CMK (cell line): ENCODE results near the gene ZCWPW1.

Source experiments
- DNase-seq: peaks from one replicate; pipeline ENCODE4 v3.0.0-alpha.2; 2010; ENCODE audit warnings: low read depth

ZCWPW1 gene, protein sequence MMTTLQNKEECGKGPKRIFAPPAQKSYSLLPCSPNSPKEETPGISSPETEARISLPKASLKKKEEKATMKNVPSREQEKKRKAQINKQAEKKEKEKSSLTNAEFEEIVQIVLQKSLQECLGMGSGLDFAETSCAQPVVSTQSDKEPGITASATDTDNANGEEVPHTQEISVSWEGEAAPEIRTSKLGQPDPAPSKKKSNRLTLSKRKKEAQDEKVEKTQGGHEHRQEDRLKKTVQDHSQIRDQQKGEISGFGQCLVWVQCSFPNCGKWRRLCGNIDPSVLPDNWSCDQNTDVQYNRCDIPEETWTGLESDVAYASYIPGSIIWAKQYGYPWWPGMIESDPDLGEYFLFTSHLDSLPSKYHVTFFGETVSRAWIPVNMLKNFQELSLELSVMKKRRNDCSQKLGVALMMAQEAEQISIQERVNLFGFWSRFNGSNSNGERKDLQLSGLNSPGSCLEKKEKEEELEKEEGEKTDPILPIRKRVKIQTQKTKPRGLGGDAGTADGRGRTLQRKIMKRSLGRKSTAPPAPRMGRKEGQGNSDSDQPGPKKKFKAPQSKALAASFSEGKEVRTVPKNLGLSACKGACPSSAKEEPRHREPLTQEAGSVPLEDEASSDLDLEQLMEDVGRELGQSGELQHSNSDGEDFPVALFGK

DNA sequence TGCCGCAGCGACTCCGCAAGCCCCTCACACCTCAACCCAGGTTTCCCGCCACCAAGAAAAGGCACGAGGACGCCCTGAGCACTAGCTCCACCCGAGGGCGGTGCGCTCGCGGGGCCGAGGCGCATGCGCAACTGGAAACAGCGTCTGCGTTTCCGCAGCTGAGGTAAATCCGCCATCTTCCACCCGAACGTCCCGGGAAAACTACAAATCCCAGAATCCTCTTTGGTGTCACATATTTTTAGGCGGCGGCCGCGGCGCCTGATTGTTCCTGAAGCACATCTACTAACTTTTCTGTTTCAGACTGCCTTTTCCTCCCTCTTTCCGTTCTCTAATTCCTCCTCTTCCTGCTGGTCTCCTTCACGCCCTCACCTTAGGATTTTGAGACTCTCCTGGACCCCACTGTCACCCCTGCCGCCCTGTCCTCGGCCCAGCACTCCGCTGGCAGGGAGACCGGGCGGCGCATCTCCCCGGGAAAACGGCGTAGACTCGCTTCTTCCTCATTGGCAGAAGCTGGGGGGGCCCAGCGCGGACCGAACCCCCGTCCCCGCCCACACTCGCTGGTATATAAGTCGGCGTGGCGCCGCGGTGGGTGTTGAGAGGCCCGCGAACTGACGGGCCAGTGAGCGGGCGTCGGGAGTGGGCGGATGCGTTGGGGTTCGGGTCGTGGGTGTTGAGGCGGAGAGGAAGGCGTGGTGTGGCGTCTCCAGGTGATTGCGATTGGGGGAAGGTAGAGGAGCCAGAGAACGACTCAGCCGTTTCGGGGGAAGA, at the start of gene ZCWPW1:
ZCWPW1 (minus strand) TSS at position 505 of the 768 bp plus-strand sequence. CDS start 8,054 bp downstream, outside the sequence.
- peak; percentile 94 for DNase-seq

DNA sequence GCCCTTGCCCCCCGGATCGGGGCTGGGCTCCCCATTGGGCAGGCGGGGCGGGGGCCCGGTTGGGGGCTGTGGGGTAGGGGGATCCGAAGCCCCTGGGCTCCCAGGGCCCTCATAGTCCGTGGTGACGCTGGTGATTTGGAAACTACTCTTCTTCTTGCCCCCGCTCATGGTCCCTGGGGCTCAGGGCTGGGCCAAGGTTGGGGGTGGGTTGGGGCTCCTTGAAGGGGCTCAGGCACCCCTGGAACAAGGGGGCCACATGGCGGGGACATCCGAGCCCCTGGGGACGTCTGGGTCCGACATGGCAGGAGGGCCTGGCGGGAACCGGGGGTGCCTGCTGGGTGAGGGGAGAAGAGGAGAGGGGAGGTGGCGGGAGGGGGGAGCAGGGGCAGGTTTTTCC, 49.4 kb upstream of the ZCWPW1 start:
- no peak for DNase-seq

DNA sequence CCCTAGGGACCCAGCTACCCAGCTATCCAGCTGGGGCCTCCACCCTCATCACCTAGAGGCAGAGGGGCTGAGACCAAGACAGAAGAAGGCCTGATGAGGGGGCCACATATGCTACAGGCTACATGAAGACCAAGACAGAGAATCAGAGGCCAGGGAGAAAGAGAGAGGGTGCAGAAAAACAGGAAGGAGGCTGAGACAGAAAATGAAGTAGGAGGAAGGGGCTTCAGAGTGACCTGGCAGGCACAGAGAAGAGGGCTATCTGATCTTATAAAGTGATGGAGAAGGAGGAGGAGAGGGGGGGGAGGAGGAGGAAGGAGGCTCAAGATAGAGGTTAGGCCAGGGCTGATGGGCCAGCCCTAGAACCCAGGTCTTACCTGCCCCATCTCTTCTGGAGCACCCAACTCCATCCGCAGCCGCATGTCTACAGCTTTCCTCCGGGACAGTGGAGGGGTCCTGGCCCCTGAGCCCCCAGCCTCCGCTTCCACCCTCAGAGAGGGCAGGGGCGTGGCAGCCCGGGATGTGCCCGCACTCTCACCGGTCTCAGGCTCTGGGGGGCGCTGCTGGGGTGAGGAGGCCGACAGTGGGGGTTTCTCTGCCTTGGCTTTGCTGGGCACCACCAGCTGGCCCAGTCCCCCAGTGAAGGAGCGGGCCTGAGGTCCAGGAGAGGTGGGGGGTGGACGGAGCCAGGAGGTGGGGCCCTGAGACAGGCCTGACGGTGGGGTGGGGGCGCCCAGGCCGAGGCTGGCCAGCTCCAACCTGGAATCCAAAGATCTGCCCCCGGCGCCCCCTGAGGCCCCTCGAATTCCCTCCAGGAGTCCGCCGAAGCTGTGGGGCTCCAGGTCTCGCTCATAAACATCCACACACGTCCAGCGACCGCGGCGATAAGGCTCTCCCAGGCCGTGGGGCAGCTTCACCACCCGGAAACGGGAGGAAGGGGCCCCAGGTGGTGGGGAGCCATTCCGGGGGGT, 48.7 kb upstream of the ZCWPW1 start:
- DNase-seq: no peak

DNA sequence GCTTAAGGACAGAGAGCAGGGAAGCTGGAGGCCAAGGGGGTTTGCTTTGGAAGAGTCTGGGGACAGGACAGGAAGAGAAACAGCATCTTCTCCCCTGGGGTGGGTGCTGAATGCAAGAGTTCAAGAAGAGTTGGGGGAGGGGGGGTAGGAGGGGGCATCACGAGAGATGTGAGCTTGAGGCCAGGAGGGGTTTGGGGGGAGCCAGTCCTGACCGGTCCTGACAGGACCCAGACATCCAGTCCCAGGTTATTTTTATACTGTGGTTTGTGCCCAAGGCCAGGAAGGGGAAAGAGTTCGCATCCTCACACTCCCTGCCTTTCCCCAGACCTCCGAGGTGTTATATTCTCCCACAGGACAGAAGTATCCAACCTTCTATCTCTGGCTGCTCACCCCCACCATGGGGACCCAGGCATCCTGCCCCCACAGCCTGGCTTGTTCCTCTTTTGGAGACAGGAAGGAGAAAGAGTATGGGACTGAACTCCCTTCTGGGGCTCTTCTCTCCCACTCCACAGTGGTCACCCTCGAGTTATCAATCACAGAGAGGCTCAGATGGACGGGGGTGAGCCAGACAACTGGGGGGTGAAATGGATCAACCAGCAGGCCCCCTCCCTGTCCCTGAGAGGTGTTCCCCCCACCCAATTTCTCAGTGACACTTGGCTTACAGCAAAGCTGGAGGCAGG, 47.7 kb upstream of the ZCWPW1 start:
- no peak for DNase-seq

DNA sequence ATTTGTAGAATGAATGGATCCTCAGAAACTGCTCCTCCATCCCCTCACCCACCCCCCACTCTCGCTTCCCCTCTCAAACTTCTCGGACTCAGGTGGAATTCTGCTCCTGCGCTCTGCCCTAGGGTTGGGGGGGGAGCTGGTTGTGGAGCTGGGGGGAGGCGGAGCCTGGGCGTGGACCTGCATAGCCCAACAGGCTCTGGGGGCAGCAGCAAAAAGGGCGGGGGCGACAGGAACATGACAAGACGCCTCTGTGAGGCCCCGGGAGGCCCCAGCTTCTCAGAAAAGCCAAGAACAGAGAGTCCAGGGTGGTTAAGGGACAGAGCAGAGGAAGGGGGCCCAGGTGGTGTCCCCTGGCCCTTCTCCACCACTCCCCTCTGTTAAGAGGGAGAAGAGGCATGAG, 47.0 kb upstream of the ZCWPW1 start:
- DNase-seq: no peak

DNA sequence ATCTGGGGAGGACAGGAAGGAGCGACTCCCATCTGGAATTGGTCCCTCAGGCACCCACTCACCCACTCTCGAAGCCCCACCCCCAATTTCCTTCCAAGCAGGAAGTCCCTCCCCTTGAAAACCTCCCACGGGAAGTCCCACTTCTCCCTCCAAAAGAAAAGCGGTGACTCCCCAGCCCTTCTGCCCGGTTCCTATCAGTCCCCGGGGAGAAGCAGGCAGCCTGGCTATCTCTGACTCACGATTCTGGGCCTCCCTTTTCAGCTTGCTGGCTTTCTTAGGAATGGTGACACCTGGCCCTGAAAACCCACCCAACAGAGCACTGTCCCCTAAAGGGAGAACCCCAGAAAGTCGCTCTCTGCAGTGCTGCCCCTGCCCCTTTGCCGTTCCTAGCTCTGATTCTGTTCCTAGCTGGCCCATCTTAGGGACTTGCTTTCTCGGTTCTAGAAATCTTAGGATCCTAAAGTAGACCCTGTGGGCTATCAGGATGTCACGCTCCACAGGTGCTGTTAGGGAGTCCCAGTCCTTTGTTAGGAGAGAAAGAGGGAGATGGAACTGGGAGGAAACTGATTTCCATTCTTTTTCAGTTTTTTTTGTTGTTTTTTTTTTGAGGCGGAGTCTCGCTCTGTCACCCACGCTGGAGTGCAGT, 44.5 kb upstream of the ZCWPW1 start:
- peak; percentile 79 for DNase-seq

DNA sequence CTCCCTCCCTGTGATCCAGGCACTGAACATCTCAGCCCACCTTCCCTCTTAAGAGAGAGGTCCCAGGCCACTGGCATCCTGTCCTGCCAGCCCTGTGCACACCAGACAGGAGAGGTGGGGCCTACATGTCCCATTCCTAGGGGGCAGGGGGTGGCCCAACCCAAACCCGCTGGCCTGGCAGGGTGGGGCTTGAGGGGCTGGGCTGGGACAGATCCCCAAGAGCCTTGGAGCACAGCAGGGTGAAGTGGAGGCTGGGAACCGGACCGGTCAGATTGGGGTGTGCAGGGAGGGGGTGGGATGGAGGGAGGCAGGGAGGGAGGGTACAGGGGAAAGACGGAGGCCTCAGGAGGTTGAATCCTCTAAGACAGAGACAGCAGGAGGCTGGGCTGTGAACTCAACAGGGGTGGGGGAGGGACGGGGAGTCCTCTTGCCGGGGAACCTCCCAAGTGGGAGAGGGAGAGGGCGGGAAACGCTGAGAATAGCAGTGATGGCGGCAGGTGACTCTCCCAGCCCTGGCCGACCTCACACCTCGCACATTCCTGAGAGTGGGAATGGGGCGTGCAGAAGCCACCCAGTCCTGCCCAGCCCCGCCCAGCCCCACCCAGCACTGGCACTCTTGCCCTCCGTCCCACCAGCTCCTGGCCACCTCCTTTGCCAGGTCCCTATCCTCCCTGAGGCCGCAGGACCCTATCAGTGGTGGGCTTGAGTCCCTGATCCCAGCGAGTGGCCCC, 43.8 kb upstream of the ZCWPW1 start:
- no peak for DNase-seq

DNA sequence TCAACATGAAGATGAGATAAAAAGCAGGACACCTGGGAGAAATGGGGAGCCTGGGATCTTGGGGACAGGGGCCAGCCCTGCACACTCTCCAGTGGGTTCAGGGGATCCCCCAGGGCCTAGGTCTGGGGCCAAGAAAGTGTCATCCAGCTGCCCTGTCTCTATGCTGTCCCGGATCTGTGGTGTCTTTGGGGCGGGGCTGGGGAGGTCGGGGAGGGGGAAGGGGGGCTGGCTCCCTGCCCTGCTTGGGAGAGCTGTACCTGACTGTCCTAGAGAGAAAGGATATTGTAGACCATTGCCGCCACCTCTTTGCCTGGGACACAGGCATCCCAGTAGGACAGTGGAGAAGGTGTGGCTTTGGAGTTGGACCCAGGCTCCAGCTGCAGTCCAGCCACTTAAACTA, 42.5 kb upstream of the ZCWPW1 start:
- no peak for DNase-seq

DNA sequence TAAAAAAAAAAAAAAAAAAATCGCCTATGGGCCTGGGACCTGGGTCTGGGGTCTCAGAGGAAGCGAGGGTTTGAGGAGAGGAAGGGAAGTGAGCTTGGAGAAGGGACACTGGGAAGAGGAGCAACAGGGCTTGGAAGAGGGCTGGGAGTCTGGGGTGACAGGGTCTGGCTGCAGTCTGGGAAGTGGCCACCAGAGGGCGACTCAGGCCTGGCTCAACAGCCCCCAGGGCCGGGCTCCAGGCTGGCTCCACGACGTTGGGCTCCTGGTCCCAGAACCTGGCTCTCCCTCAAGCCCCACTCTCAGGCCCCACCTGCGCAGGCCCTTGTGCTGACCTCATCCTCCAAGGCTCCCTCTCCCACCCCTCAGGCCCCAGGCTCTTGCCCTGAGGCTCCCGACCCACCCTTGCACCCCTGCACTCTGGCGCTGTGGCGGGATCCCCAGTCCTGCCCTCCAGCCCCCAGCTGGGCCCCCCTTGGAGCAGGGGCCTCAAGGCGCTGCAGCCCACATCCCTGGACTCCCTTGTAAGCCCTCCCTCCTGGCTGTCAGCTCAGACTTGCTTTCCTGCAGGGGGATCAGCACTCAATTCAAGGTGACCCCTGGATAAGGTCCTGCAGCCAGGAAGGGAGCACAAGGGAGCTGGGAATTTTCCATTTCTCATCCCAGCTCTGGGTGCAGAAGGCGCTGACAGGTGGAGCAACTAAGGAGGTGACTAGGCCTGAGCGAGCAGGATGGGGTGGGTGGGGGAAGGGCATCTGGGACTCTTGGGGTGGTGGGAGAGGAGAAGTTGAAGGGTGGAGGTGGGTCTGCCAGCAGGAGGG, 40.9 kb upstream of the ZCWPW1 start:
- DNase-seq: no peak

DNA sequence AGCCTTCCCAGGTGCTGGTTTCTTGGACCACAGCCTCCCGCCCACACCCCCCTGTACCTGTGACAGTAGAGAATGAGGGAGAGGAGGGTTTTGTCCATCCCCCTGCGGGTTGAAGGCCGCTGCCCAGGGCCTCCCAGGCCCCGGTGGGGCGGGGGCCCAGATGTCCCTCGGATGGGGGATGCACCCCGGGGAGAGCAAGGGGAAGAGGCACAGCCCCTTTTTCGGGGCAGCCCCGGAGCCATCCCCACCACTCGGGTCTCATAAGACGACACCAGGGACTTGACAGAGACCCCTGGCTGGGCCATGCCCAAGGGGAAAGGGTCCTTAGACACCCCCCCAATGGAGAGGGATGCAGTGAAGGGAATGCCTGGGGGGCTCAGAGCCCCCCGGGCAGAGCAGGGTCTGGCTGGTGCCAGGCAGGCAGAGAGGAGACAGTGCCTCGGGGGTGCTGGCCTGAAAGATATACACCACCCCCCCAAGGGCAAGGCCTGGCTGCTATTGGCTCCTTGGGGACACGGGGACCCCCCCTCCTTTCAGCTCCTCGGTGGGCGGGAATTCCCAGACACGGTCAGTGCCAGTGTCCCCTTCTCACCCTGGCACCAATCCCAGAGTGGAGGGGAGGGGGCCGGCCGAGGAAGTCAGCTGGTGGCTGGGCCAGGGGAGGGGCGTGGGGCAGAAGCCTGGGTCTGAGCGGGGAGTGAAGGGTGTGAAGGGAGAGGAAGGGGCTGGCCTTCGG, 39.3 kb upstream of the ZCWPW1 start:
- no peak for DNase-seq

DNA sequence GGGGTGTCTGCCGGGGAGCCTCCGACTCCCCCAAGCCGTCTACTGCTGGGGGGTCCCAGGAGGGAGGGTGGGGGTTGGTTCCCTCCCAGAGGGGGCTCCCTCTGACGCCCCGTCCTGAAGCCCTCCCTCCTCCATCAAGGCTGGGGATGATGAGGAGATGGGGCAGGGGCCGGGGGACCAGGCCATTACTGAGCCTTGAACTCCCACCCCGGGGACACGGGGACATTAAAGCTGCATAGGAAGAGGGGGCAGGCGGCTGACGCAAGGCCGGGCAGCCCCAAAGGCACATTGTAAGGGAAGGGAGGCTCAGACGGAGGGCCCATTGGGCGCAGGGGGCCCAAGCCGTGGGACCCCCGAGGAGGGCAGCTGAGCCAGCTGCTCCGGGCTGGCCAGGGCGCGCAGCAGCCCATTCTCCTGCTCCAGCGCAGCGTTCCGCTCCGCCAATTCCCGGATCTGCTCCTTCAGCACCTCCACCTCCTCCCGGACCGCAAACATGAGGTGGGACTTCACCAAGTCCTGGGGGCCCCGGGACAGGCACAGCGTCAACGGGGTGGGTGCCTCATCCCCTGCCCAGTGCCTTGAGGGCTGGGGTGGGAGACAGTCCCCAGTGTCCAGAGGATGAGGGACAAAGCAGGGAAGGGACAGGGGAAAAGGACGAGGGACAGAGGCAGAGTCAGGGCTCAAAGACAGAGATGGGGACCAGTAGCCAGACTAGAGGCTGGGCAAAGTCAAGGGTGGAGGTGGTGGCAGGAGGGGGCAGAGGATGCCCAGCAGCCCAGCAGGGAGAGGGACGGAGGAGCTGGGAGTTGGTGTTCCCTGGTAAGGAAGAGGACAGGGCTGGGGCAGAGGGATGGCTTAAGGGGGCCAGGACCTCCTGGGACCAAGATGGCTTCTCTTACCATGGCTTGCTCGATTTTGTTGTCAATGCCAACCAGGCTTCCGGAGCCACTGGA, 38.4 kb upstream of the ZCWPW1 start:
- DNase-seq: no peak

DNA sequence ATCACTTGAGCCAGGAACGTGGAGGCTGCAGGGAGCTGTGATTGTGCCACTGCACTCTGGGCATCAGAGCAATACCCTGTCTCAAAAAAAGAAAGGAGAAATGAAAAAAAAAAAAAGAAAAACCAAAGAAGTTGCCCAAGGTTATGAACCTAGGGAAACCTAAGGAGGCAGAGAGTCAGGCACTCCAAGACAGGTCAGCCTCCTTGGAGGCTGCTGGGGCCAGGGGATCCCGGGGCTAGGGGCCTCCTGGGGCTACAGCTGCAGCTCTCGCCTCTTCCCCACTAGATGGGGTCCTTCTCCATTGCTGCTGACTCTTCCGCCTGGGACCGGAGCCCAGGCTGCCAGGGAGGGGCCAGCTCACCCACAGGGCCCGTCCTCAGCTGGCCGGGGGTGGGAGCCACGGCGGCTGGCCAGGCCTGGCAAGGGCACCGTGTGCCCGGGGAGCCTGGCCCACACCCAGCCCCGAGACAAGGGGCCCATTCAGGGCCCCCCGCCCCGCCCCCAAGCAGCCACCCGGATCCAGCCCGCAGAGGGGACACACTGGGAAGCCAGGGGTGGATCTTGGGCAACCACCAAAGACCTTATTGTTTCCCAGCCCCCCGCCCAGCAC, 37.3 kb upstream of the ZCWPW1 start:
- no peak for DNase-seq

DNA sequence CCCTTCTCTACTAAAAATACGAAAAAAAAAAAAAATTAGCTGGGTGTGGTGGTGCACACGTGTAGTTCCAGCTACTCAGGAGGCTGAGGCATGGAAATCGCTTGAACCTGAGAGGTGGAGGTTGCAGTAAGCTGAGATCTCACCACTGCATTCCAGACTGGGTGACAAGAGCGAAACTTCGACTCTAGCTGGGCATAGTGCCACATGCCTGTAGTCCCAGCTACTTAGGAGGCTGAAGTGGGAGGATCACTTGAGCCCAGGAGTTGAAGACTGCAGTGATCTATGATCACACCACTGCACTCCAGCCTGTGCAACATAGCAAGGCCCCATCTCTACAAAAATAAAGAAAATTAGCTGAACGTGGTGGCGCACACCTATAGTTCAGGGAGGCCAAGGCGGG, 36.8 kb upstream of the ZCWPW1 start:
- no peak for DNase-seq

DNA sequence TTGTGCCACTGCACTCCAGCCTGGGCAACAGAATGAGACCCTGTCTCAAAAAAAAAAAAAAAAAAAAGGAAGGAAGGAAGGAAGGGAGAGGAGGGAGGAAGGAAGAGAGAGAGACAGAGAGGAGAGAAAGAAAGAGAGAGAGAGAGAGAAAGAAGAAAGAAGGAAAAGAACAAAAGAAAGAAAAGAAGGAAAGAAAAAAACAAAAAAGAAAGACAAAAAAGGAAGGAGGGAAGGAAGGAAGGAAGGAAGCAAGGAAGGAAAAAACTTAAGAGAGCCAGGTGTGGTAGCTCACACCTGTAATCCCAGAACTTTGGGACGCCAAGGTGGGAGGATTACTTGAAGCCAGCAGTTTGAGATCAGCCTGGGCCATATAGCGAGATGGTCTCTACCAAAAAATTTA, 36.3 kb upstream of the ZCWPW1 start:
- DNase-seq: no peak

DNA sequence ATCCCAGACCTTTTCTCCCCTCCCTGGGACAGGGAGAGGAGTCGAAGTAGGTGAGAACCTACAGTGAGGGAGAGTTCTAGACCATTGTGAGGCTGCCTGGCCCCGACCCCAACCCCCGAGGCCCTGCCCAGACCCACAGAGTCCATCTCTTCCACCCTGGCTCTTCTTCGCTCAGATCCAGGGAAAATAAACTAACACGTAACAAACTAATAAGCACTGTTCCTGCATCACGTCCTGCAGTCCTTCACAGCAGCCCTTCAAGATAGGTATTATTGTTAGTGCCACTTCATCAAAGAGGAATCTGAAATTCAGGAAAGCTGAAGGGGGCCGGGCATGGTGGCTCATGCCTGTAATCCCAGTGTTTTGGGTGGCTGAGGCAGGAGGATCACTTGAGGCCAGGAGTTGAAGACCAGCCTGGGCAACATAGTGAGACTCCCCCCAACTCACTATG, 35.7 kb upstream of the ZCWPW1 start, which contains the start of gene SPACDR:
SPACDR (minus strand) TSS at position 51 of the 451 bp plus-strand sequence. CDS start 235 bp downstream, outside the sequence.
- no peak for DNase-seq

DNA sequence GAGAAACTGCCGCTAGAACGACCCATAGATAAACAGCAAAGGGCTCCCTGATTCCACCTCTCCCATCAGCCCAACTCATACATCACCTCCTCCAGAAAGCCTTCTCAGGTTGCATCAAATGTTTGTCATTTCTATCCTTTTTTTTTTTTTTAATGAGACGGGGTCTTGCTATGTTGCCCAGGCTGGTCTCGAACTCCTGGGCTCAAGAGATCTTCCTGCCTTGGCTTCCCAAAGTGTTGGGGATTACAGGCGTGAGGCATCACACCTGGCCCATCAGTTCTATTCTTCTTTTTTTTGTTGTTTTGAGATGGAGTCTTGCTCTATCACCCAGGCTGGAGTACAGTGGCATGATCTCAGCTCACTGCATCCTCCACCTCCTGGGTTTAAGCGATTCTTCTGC, 28.5 kb upstream of the ZCWPW1 start:
- no peak for DNase-seq
